ENCODE measurements around the gene CCDC157.

DNA sequence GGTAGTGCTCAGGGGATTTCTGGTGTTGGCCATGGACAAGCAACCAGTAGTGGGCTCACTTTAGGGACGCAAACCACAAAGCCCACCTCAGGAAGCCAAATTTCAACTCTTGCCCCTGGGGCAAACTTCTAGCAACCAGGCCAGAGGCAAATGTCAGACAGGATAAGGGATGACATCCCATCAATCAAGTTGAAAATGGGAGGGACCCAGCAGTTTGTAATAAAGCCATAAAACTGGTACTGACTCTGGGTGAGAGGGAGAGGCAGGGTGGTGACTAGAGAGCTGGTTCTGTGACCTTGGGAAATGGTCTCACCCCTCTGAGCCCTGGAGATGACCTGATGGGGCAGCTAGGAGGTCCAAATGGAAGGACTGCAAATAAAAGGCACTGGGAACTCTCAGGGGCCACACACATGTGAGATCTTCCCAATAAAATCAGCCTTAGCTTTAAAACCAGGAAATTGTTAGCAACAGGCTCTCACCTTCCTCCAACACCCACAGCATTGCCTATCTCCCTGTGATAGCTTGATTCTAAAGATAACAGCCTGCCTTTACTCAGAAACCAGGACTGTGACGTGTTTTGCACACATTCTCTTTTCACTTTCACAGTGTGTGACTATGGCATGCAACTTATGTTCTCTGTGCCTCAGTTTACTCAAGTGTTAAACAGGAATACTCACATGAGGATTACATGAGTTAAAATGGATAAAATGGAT, 23.7 kb upstream of the CCDC157 start:
- no peak for TF ChIP-seq CTCF (IDR thresholded peaks at IDR 0.05; ENCODE audit: low read length)
- no peak for TF ChIP-seq EZH2 (IDR thresholded peaks at IDR 0.05; ENCODE audit: borderline replicate concordance, low read length)
